WI38 (cell line): ENCODE measurements around the gene OR6C1.
"Not testable (repeated sequence)": the region's sequence is repeated elsewhere in the genome, so short reads cannot be mapped to it uniquely, and the experiment has no call there.

Source experiments
- H3K4me3 ChIP-seq: 2 replicates; pipeline ENCODE4 v1.5.1; 2011; ENCODE audit warnings: low read depth, mild to moderate bottlenecking, control low read depth, low read length
- TF ChIP-seq, protein P1 (sequence below): IDR thresholded peaks from 2 replicates; pipeline ENCODE4 v1.5.1; 2012; ENCODE audit warnings: low read depth, mild to moderate bottlenecking, control low read depth, low read length

OR6C1 gene

DNA sequence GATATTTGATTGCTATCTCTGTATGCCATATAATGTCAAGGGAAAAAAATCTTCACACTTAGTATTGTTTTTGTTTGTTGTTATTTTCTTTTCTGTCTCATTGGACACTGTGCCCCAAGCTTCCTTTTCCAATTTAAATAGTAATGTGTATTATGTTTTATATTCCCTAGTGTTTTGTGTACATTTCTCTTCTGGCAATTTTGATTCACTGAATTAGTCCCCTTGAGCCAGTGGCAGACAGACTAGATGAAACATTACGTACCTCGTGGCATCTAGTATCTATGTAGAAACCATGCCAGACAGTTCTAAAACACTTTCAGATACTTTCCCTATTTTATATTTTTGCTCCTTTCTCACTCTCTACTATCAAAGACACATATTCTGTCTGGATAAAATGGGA is at the start of gene OR6C1:
OR6C1 (plus strand) TSS at position 301 of the 400 bp plus-strand sequence. CDS start 6,257 bp downstream, outside the sequence.
- H3K4me3 ChIP-seq: no peak within 1 kb of the TSS
- TF ChIP-seq, protein P1, sequence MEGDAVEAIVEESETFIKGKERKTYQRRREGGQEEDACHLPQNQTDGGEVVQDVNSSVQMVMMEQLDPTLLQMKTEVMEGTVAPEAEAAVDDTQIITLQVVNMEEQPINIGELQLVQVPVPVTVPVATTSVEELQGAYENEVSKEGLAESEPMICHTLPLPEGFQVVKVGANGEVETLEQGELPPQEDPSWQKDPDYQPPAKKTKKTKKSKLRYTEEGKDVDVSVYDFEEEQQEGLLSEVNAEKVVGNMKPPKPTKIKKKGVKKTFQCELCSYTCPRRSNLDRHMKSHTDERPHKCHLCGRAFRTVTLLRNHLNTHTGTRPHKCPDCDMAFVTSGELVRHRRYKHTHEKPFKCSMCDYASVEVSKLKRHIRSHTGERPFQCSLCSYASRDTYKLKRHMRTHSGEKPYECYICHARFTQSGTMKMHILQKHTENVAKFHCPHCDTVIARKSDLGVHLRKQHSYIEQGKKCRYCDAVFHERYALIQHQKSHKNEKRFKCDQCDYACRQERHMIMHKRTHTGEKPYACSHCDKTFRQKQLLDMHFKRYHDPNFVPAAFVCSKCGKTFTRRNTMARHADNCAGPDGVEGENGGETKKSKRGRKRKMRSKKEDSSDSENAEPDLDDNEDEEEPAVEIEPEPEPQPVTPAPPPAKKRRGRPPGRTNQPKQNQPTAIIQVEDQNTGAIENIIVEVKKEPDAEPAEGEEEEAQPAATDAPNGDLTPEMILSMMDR: no peak

DNA sequence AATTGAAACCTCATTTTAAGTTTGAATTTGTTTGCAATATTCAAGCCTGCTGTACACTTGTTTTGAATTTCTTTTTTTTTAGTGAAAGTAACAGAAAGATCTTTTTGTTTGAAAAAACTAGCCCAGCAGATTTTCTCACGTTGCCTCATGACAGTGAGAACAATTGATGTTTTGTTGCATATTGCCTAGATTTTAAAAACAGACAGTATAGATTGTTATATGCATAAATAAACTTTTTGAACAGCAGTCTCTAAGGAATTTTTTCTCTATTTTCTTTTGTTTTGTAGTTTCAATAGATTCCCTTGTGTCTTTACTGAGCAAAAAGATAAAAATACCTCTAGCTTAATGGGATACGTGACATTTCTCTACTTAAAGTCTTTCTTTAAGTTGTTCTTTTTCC is 33.2 kb upstream of the OR6C1 start:
- TF ChIP-seq, protein P1: no peak
- H3K4me3 ChIP-seq: no peak overlapping the region

DNA sequence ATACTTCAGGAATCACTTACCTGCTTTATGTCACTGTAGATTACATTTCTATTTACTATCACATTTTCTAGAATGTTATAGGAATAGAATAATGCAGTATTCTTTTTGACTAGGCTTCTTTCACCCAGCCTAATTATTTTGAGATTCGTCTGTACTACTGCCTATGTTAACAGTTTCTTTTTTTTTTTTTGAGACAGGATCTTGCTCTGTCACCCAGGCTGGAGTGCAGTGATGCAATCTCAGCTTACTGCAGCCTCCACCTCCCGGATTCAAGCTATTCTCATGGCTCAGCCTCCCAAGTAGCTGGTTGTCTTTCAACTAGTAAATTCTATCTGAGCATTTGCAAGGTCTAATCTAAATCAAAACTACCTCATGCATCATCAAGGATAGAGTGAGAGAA is 24.1 kb upstream of the OR6C1 start:
- no peak overlapping the region for H3K4me3 ChIP-seq
- TF ChIP-seq, protein P1: no peak

DNA sequence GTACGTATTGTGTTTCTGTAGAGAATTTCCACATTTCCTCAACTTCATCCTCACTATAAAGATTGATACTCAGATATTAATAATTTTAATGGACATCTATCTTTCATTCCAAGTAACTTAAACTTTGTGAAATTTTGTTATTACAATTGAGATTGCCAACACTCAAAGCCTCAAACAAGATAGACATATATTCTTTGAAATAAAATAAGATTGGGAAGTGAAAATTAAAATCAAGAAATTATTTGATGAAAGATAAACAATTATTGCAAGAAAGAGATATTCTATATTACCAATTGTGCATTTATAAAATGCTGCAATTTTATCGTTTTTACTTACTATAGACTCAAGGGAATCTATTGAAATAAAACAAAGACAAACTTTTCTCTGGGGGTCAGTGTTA is 17.7 kb upstream of the OR6C1 start, which contains the start of gene OR6C6:
OR6C6 (minus strand) TSS at position 101 of the 400 bp plus-strand sequence. CDS start 1,337 bp downstream, outside the sequence.
- TF ChIP-seq, protein P1: no peak
- H3K4me3 ChIP-seq: no peak within 1 kb of the TSS

DNA sequence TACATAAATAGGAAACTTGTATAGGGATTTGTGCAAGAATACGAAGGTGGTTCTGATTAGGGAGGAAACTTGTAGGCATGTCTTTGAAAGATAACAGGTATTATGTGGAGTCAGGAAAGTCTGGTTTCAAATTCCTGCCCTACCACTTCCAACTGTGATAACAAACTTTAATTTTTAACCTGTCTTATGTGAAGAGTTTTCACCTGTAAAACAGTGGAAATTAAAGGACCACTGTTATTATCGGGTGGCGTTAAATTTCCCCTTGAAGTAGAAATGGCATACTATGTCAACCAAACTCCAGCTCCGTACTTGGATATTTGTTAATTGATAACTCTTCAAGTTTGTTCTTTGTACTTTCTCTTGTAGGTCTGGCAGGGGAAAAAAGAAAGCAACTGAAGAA is 6.1 kb downstream of the OR6C1 start:
- TF ChIP-seq, protein P1: no peak
- H3K4me3 ChIP-seq: no peak overlapping the region

DNA sequence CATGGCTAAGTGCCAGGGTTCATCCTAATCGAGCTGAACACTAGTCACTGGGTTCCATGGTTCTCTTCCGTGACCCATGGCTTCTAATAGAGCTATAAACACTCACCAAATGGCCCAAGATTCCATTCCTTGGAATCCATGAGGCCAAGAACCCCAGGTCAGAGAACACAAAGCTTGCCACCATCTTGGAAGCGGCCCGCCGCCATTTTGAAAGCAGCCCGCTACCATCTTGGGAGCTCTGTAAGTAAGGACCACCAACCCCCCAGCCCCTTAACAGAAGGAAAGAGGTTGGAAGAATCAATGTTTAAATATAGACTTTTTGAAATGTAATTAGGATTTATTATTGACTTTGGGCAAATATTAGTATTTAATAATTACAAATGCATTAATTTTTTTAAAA is 11.7 kb downstream of the OR6C1 start:
- not testable (repeated sequence) for H3K4me3 ChIP-seq

DNA sequence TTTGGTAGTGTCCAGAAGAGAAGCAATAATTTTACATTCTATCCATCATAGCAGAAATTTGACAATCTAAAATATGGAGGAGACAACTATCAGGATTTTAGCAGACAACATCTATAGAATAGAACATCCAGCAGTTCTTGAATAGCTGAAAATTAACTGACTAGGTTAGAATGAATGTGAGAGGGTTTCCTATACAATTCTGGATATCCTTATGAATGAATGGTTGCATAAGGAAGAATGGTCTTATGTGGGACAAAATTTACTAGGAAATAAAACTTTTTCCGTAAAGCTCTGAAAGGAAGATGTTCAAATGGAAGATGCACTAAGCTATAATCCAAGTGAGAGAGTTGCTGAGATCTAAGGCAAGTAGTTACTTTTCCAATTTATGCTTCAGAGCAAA is 16.3 kb downstream of the OR6C1 start, which contains the start of gene OR6C3:
OR6C3 (plus strand) TSS at position 301 of the 400 bp plus-strand sequence. CDS start 955 bp downstream, outside the sequence.
- no peak within 1 kb of the TSS for H3K4me3 ChIP-seq
- TF ChIP-seq, protein P1: no peak

DNA sequence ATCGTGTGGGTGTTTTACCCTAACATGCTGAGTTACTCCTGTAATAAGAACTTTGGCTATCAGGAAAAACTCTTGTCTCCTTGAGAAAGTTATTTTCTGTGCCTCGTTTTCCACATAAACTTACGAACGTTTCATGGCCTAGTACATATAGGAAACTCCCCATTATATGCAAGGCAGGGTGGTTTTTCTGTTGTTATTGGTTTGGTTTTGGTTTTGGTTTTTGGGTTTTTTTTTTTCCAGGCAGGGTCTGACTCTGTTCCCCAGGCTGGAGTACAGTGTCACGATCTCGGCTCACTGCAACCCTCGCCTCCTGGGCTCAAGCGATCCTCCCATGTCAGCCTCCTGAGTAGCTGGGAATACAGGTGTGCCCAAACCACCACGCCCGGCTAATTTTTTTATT is 21.9 kb downstream of the OR6C1 start:
- TF ChIP-seq, protein P1: no peak
- no peak overlapping the region for H3K4me3 ChIP-seq

DNA sequence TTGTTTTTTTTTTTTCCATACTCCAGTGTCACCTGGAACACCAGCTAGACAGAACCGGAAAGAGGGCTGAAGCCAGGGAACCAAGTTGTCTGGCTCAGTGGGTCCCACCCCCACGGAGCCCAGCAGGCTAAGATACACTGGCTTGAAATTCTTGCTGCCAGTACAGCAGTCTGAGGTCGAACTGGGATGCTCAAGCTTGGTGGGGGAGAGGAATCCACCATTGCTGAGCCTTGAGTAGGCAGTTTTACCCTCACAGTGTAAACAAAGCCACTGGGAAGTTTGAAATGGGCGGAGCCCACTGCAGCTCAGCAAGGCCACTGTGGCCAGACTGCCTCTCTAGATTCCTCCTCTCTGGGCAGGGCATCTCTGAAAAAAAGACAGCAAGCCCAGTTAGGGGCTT is 41.2 kb downstream of the OR6C1 start:
- not testable (repeated sequence) for H3K4me3 ChIP-seq
